ENCODE results near the gene CDH4. TPM values are rescaled to one million over a fixed set of nuclear protein-coding genes. Genes with fewer than 3 reads are reported as not detected.
"Not testable (repeated sequence)": the region's sequence is repeated elsewhere in the genome, so short reads cannot be mapped to it uniquely, and the experiment has no call there.

The CDH4 gene
- total RNA-seq, 1 donor from 2014 or later, result under 0.01 TPM

DNA sequence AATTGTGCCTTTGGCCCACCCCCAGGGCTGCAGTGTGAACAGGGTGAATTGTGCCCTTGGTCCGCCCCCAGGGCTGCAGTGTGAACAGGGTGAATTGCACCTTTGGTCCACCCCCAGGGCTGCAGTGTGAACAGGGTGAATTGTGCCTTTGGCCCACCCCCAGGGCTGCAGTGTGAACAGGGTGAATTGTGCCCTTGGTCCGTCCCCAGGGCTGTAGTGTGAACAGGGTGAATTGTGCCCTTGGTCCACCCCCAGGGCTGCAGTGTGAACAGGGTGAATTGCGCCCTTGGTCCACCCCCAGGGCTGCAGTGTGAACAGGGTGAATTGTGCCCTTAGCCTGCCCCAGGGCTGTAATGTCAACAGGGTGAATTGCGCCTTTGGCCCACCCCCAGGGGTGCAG lies 602.5 kb downstream of the CDH4 start:
- DNase-seq (ENCODE audit: low read depth in 2 of 2), result not testable (repeated sequence)

DNA sequence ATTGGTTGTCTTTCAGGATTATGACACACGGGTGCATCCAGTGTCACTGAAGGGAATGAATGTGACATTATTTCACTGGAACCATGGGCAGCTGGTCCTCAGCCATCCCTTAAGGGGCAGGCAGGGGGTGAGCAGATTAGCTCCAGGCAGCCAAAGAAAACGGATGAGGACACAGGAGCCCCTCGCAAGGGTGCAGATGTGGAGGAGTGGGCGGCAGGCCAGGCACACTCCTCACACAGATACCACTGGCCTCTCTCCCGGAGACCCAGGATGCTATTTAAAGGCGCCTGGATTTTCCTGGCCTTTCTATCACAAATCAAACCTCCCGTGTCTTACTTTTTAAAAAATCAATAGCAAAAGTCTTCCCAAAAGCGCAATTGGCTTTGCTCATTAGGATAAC lies 603.2 kb downstream of the CDH4 start:
- DNase-seq (ENCODE audit: low read depth in 2 of 2), result no peak

DNA sequence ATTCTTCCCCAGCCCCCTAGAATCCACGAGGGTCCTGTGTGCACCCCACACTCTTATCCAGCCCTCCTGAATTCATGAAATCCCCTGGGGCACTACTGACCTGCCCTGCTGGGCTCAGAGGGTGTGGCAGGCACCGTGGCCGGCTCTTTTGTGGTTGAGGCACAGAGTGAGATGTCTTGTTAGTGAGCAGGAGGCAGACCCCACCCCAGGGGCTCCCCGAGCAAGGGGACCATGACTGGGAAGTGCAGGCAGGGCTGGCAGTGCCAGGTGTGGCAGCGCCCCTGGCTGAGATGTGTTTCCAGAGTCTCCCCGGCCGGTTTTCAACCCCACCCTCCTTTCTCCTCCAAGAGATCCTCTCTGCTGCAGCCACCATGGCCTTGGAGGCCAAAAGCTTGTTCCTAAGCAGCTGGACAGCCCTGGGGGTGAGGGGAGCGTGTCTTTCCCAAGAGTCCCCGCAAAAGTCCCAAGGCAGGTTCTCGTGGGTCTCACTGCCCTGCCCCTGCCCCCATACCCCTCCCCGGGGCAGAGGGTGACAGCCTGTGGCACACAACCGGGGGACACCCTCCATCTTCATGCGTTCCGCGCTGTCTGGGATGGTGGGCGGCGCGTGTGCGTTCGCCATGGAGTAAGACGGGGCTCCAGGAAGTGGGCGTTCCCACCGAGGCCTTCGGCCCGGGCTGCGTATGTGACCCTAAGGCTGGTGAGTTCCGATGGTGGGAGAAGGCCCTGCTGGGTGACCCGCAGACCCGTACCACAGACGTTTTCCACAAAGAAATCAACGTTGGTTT lies 604.8 kb downstream of the CDH4 start:
- DNase-seq (ENCODE audit: low read depth in 2 of 2), result no peak

DNA sequence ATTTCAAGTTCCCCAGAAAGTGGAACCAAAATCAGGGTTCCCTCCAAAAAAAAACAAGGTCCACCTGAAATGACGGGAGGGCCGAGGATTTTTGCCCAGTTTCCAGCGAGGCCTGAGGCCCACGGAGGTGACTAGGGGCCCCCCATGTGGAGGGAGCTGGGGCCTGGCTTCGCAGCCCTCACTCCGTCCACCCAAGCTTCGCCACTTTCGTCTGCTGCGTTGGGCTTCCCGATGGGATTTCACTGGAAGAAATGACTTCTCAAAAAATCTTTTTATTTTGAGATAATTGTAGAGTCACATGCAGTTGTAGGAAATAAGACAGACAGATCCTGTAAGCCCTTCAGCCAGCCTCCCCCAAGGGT lies 605.3 kb downstream of the CDH4 start:
- no peak for DNase-seq (ENCODE audit: low read depth in 2 of 2)

DNA sequence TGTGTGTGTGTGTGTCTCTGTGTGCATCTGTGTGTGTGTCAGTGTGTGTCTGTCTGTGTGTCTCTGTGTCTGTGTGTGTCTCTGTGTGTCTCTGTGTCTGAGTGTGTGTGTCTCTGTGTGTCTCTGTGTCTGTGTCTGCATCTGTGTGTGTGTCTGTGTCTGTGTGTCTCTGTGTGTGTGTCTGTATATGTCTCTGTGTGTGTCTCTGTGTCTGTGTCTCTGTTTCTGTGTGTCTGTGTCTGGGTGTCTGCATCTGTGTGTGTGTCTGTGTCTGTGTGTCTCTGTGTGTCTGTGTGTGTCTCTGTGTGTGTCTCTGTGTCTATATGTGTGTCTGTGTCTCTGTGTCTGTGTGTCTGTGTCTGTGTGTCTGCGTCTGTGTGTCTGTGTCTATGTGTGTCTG lies 605.8 kb downstream of the CDH4 start:
- DNase-seq (ENCODE audit: low read depth in 2 of 2), result no peak

DNA sequence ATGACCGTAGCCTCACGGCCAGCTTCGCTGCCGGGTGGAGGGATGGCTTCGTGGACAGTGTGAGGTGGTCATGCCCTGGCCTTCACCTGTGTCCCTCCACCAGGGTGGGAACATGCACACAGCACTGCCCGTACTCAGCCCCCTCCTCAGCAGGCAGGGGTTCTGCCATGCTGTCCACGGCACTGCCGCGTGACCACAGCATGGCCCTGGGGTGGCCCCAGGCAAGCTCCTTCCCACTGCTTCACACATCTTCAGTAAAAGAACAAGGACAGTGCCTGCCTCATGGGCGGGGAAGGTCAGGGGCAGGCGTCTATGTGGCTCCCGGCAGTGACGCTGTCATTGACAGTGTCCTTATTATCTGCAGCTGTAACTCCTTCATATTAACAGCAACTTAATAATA lies 607.7 kb downstream of the CDH4 start:
- DNase-seq (ENCODE audit: low read depth in 2 of 2), result no peak

DNA sequence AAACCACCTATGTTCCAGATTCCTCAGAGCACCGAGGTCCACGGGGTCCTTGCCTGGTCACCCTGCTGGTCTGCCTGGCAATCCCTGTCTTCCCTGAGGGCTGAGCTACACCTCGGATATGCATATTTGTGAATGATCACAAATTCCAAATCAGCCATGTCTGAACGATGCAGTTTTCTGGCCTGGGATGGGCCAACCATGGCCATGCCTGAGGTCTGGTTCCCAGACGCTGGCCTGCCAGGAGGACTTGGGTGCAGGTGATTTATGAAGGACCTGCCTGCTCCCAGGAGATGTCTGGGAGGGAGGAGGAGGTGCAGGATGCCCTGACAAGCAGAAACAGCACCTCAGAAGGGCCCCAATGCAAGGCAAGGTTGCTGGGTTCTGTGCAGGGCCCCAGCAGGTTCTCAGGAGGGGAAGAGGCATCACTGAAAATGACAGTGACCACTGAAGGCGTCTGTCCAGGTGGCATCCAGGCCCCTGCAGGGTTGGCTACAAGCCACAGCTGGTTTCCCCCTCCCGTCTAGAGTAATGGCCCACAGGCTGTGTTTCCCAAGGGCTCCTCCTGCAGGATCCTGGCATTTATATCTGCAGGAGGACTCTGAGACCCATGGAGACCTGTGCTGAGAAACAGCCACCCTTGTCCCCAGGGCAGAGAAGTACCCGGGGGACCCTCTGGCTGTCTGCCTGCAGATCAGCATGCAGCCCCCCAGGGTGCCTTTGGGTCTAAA lies 608.4 kb downstream of the CDH4 start:
- DNase-seq (ENCODE audit: low read depth in 2 of 2), result no peak

DNA sequence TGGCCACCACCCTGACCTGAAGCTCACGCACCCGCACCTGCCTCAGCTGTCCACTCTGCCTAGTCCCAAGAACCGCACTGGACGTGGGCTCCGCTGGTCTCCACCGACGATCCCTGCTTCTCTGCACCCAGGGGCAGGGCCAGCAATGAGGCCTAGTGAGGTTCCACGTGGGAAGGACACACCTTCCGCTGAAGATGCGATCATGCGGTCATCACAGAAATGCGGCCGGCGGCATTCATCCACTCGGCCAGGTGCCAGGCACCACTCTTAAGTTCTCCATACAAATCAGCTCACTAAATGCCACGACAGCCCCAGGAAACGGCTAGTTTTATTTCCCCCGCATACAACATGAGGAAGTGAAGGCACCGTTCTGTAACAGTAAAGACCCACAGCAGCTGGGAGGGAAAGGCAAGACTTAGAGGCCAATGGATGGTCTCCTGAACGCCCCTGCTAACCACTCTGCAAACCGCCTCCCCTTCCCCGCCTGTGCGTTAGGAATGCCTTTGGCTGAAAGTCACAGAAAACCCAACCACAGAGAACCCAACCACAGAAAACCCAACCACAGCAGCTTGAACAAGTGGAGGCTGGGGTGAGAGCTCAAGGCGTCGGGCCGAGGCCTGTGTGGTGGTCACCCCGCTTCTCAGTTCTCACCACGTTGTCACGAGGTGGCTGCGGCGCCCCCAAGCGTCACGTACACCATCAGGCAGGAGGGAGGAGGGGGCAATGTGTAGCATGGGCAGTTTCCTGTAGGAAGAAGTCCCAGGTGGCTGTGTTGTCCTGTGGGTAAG lies 609.2 kb downstream of the CDH4 start:
- DNase-seq (ENCODE audit: low read depth in 2 of 2), result no peak

DNA sequence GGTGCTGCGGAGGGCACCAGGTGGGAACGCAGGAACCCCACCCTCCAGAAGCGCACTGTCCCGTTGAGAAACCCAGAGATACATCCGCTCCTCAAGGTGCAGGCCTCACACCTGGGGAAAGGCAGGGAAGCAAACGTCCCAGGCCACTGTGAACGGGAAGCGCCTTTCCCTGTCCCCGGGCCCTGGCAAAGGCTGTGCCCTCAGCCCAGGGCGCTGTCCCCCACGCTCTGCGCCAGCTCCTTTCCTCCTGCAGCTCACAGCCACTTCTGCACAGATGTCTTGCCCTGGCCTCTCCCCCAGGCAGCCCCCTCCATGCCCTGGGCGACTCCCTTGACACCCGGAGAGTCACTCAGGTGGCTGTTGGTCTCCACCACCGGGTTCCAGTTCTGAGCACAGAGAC lies 609.8 kb downstream of the CDH4 start:
- DNase-seq (ENCODE audit: low read depth in 2 of 2), result no peak

DNA sequence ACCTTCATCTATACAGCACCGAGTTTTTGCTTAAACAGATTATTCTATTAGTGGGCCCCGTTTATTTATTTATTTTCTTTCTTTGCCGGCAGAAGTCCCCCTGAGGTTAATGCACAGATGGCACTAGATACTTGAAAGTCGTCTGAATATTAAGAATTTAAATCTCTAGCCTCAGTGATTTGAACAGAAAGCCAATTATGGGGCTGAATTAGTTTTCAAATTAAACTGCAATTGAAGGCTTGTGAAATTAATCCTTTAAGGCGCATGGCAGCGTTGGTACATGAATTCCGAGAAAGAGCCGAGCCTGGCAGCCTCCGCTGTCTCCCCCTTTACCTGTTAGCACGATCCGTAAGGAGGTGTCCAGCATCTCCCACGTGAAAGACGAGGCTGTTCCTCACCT lies 610.8 kb downstream of the CDH4 start:
- DNase-seq (ENCODE audit: low read depth in 2 of 2), result no peak

DNA sequence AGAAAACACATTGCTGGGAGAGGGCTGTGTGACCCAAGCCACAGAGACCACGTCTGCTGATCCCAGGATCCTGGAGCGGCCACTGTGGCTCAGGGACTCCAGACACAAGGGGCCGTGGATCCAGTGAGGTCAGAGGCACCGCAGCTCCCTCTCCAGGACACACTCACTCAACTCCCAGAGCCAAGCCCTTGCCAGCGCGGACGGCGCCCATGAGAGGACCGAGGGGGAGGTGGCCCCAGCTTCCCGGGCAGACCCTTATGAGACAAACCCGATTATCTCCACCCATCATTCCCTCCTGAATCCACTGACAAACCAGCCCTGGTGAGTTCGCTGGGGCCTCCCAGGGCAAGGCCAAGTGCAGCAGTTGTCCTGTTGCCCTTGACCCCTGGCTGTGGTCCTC lies 612.4 kb downstream of the CDH4 start:
- no peak for DNase-seq (ENCODE audit: low read depth in 2 of 2)

DNA sequence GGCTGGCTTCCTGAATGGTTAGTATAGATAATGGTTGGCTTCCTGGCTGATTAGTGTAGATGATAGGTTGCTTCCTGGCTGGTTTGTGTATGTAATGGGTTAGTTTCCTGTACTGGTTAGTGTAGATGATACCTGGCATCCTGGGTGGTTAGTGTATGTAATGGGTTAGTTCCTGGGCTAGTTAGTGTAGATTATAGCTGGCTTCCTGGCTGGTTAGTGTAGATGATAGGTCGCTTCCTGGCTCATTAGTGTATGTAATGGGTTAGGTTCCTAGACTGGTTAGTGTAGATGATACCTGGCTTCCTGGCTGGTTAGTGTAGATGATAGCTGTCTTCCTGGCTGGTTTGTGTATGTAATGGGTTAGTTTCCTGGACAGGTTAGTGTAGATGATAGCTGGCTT lies 613.3 kb downstream of the CDH4 start:
- DNase-seq (ENCODE audit: low read depth in 2 of 2), result no peak

DNA sequence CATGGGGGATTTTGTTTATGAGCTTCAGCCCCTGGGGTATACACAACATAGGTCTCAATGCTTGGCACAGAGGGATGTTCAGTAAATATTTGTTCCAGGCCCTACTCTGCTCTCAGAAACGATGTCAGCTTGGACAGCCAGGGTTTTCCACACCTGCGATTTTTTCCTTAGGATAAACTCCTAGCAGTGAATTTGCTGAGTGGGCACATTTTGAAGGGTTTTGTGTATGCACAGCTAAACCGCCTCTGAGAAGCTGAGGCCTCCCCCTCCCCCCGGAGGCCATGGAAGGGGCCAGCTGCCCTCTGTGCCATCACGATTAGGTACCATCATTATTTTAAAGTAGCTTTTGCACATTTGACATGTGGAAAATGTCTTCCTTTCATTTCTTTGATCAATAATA lies 614.1 kb downstream of the CDH4 start:
- no peak for DNase-seq (ENCODE audit: low read depth in 2 of 2)

DNA sequence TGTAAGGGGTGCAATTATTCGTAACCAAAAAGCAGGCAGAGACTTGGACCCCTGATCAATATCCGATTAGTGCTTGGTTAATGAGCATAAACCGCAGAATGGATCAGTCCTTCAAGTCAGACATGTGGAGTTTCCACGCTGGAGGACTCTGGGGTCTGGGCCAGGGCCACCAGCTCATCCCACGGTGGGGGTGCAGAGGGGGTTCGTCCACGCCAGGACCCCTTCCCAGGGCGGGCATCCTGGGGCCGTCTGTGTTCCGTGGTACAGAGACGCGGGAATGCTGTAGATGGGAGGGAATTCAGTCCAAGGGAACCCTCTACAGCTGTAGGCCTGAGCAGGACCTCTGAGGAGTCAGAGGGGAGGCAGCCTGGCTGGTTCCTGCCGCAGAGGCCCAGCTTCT lies 615.9 kb downstream of the CDH4 start:
- DNase-seq (ENCODE audit: low read depth in 2 of 2), result no peak

DNA sequence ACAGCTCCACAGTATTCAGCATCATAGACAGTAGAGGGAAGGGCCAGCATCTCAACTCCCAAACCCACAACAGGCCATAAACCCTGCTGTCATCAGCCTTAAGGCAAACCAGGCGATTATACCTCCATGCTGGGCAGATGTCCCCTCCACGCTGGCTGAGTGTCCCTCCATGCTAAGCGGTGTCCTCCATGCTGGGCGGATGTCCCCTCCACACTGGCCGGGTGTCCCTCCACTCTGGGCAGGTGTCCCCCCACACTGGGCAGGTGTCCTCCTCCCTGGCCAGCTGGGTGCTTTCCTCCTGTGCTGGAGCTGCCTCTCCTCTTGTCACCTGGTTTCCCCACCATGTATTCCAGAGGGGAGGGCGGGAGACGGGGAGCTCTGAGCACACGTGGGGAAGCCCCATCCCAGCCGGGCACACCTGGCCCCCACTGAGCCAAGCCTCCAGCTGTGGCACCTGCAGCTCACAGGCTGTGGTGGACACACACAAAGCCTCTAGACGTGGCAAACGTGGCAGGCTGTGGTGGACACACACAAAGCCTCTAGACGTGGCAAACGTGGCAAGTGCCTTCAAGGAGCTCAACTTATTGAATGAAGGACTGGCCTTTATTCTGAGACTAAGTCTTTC lies 616.5 kb downstream of the CDH4 start:
- no peak for DNase-seq (ENCODE audit: low read depth in 2 of 2)

DNA sequence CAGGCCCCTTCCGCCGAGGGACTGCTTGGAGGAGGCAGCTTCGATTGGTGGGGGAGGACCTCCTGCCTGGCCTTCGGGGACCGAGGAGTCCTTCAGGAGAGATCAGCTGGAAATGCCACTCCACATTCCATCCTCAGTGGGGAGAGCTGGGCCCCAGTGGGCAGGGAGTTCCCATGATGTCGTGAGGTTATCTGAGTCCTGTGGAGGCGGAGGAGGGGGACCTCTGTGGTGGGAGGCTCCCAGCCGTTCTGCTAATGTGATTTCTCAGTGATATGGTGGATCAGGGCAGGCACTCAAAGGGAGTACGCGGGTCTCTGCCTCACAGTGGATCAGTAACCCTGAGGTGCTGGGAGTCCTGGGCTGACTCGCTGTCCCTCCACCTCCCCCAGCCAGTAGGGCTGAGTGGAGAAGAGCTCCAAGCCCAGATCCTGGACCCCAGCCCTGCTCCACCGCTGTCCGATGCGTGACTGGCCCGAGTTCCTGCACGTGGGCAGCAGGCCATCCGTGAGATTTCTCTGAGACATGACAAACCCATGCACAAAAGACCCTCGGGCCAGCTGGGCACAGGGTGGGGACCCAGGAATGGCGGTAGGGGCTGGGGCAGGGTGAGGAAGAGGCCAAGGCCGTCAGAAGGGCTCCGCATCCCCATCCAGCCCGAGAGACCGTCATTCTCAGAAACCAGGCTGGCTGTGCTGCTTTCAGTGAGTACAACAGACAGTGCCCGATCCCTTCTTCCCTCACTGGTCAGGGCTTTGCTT lies 617.9 kb downstream of the CDH4 start:
- DNase-seq (ENCODE audit: low read depth in 2 of 2), result no peak

DNA sequence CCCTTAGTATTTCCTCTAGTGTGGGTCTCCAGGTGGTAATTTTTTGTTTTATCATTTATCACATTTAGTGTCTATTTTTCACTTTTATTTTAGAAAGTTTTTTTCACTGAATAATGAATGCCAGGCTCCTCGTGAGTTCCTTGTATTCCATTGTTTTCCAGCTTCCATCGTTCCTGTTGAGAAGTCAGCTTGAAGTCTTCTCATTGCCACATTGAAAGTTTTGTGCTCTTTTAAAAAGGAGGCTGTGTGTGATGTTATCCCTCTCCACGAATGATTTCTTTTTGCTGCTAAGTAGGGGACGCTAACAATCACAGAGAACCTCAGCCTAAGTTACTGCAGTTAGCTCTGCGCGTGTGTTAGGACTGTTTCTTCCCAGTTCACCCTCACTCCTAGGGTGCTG lies 619.1 kb downstream of the CDH4 start:
- DNase-seq (ENCODE audit: low read depth in 2 of 2), result no peak

DNA sequence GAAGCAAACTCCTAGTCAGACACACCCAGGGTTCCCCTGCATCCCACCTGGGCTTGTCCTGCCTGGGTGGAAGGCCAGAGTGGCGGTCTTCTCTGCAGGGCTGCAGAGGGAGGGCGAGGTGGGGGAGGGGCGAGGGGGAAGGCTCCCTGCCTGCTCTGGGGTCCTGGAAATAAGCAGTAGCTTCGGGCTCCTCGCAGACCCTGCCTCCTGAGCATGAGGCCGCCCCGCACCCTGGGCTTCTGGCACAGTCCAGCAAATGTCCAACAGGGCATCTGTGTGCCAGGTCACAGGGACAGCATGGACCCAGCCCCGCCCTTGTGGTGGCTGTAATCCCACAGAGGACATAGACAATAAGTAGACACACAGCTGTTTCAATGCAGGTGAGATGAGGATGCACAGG lies 619.9 kb downstream of the CDH4 start:
- DNase-seq (ENCODE audit: low read depth in 2 of 2), result no peak

DNA sequence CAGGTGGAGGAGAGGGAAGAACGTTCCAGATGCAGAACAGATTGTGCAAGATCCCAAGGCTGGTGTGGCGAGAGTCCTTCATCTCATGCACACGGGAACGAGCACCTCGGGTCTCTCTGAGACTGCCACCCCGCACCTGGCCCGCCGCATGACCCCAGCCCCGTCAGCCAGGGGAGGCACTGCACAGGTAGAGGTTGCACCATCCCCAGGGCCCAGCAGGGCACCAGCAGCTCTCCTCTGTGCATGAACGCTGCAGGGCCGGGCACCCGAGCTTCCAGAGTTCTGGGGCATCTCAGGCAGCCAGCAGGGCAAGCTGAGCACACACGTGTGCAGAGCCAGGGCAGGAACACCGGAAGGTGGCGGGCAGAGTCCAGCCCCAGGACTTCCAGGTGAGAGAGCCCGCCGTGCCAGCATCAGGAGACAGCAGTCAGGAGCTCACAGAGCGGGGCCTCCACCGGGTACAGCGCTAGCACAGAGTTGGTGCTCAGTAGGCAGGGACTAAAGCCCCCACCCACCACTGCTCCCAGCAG lies 620.4 kb downstream of the CDH4 start:
- no peak for DNase-seq (ENCODE audit: low read depth in 2 of 2)

DNA sequence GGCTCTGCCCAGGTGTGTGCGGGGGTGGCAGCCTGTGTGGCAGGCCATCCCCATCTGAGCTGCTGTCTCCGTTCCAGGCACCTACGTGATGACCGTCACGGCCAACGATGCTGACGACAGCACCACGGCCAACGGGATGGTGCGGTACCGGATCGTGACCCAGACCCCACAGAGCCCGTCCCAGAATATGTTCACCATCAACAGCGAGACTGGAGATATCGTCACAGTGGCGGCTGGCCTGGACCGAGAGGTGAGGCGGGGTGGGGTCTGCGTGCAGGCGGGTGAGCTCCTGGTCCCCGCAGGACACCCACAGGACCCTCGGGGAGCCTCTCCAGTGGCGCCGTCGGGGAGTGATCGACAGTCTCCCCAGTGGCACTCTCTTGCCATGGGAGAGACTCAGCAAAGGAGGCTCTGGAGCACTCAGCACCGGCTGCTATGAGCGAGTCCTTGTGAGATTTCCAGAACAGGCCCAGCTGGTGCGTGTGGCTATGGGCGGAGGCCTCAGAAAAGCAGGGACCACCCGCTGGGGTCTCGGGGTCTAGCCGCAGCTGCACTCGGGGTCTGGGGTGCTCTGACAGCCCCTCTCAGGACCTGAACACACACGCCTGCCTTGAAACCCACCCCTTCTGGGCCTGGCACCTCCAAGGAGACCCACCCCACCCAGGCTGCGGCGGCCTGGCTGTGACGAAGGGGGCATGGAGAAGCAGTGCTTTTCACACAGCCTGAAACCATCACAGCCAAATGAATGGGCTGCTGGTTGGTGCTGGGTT lies 621.8 kb downstream of the CDH4 start:
- no peak for DNase-seq (ENCODE audit: low read depth in 2 of 2)
